H1 (cell line): ENCODE measurements around the gene CACNA2D3. TPM values are rescaled to one million over a fixed set of nuclear protein-coding genes. Genes with fewer than 3 reads are reported as not detected.

ENCODE experiments used
- CTCF ChIA-PET: fragments of 300-600 bp; sonication (Branson Sonifier 250); formaldehyde crosslinking; loops from one replicate; lab custom pipeline; 2021; ENCODE audit not compliant: partially characterized antibody; lab: Charles Lee
- POLR2A ChIA-PET: fragments of 300-600 bp; sonication (Branson Sonifier 250); formaldehyde crosslinking; loops from one replicate; lab custom pipeline; 2021; ENCODE audit warnings: inconsistent platforms; ENCODE audit not compliant: partially characterized antibody; lab: Charles Lee
- DNase-seq, 2 experiments: peaks; one replicate each; pipeline versions ENCODE4 v3.0.0 to v3.0.0-alpha.2; 2010 to 2022; ENCODE audit warnings: low spot score in 2 of 2, low read depth in 1 of 2, mixed read lengths in 1 of 2
- FAIRE-seq: peaks from 2 replicates; lab custom pipeline; 2011; peaks lifted over from hg19 to GRCh38; lab: Jason Lieb, UNC
- H2AFZ ChIP-seq: 2 replicates; pipeline ENCODE4 v1.8.1; 2012; ENCODE audit warnings: low read length, inconsistent platforms
- H2AK5ac ChIP-seq: 2 replicates; pipeline ENCODE4 v1.6.1; 2013; ENCODE audit warnings: low read depth, low read length
- H2BK120ac ChIP-seq: replicated peaks from 2 replicates; pipeline ENCODE3; 2013; ENCODE audit warnings: low read depth, low read length, inconsistent platforms
- H2BK12ac ChIP-seq: 2 replicates; pipeline ENCODE4 v1.6.1; 2013; ENCODE audit warnings: low read depth, low read length
- H2BK15ac ChIP-seq: 2 replicates; pipeline ENCODE4 v1.6.1; 2013; ENCODE audit warnings: low read length
- H2BK20ac ChIP-seq: 2 replicates; pipeline ENCODE4 v1.6.1; 2013; ENCODE audit warnings: low read length
- H2BK5ac ChIP-seq: 2 replicates; pipeline ENCODE4 v1.6.1; 2013; ENCODE audit warnings: low read depth, low read length
- H3K14ac ChIP-seq: 2 replicates; pipeline ENCODE4 v1.6.1; 2013; ENCODE audit warnings: inconsistent platforms; ENCODE audit not compliant: insufficient read length
- H3K18ac ChIP-seq: 2 replicates; pipeline ENCODE4 v1.6.1; 2013; ENCODE audit warnings: low read length; ENCODE audit errors: extremely low read depth
- H3K23ac ChIP-seq: 2 replicates; pipeline ENCODE4 v1.6.1; 2013; ENCODE audit warnings: inconsistent platforms; ENCODE audit not compliant: insufficient read length
- H3K23me2 ChIP-seq: 2 replicates; pipeline ENCODE4 v1.6.1; 2013; ENCODE audit warnings: low read depth, low read length
- H3K27ac ChIP-seq: 2 replicates; pipeline ENCODE4 v1.6.1; 2011; ENCODE audit warnings: low read depth, low read length, inconsistent platforms
- H3K27me3 ChIP-seq, 4 experiments: replicated peaks in 1 of 4; 1 replicate in 1 of 4; 2 replicates in 3 of 4; pipeline versions ENCODE4 v1.6.1 to v1.8.1; 2011 to 2013; ENCODE audit warnings: low read length in 3 of 4, mild to moderate bottlenecking in 3 of 4, inconsistent platforms in 2 of 4, mixed read lengths in 2 of 4, moderate library complexity in 1 of 4; ENCODE audit not compliant: control insufficient read depth in 3 of 4, insufficient read depth in 3 of 4; ENCODE audit errors: extremely low read depth in 1 of 4
- H3K36me3 ChIP-seq, 4 experiments: 2 replicates each; pipeline versions ENCODE4 v1.6.1 to v1.8.1; 2011 to 2013; ENCODE audit warnings: mild to moderate bottlenecking in 4 of 4, low read length in 3 of 4, moderate library complexity in 2 of 4, control low read depth in 1 of 4, inconsistent platforms in 1 of 4; ENCODE audit not compliant: insufficient read depth in 4 of 4, control insufficient read depth in 2 of 4
- H3K4ac ChIP-seq: replicated peaks from 2 replicates; pipeline ENCODE3; 2013; ENCODE audit warnings: low read length, low read depth, mixed read lengths, inconsistent platforms; ENCODE audit not compliant: insufficient read length
- H3K4me1 ChIP-seq, 4 experiments: replicated peaks in 1 of 4; 1 replicate in 1 of 4; 2 replicates in 3 of 4; pipeline versions ENCODE4 v1.6.1 to v1.8.1; 2011 to 2013; ENCODE audit warnings: low read length in 3 of 4, inconsistent platforms in 2 of 4, mixed read lengths in 1 of 4; ENCODE audit not compliant: insufficient read depth in 4 of 4, control insufficient read depth in 3 of 4
- H3K4me2 ChIP-seq, 2 experiments: 2 replicates each; pipeline versions ENCODE4 v1.6.1 to v1.8.1; 2011 to 2013; ENCODE audit warnings: low read depth in 2 of 2, low read length in 2 of 2, control low read depth in 1 of 2, inconsistent platforms in 1 of 2, mild to moderate bottlenecking in 1 of 2; ENCODE audit not compliant: insufficient read depth in 1 of 2
- H3K4me3 ChIP-seq, 4 experiments: fragments of 200-600, 300-600 bp in 1 of 4; sonication (generic), shearing (Covaris generic), sonication (Bioruptor Twin) in 1 of 4; 2 replicates each; pipeline versions ENCODE4 v1.5.1 to v1.8.1; 2011 to 2016; ENCODE audit warnings: low read length in 4 of 4, low read depth in 3 of 4, control low read depth in 2 of 4, inconsistent platforms in 2 of 4, mild to moderate bottlenecking in 2 of 4, mixed read lengths in 1 of 4, moderate library complexity in 1 of 4; ENCODE audit not compliant: insufficient read depth in 2 of 4; ENCODE audit errors: extremely low read depth in 1 of 4
- H3K56ac ChIP-seq: replicated peaks from 2 replicates; pipeline ENCODE3; 2013; ENCODE audit warnings: low read depth, mild to moderate bottlenecking, mixed read lengths, low read length, inconsistent platforms; ENCODE audit not compliant: insufficient read length
- H3K79me1 ChIP-seq: 2 replicates; pipeline ENCODE4 v1.6.1; 2013; ENCODE audit warnings: low read depth, low read length, control low read depth
- H3K79me2 ChIP-seq, 2 experiments: 2 replicates each; pipeline versions ENCODE4 v1.6.1 to v1.8.1; 2012 to 2013; ENCODE audit warnings: low read length in 2 of 2, mild to moderate bottlenecking in 2 of 2, inconsistent platforms in 1 of 2; ENCODE audit not compliant: insufficient read depth in 2 of 2, control insufficient read depth in 1 of 2
- H3K9ac ChIP-seq, 4 experiments: replicated peaks in 1 of 4; 1 replicate in 1 of 4; 2 replicates in 3 of 4; pipeline versions ENCODE4 v1.6.1 to v1.8.1; 2011 to 2013; ENCODE audit warnings: low read depth in 3 of 4, low read length in 3 of 4, control low read depth in 2 of 4, mild to moderate bottlenecking in 2 of 4, moderate library complexity in 2 of 4, inconsistent platforms in 1 of 4; ENCODE audit errors: extremely low read depth in 1 of 4
- H3K9me3 ChIP-seq, 2 experiments: 2 replicates each; pipeline versions ENCODE4 v1.6.1 to v1.8.1; 2012 to 2013; ENCODE audit warnings: mild to moderate bottlenecking in 2 of 2, moderate library complexity in 2 of 2, control low read depth in 1 of 2, inconsistent platforms in 1 of 2, low read depth in 1 of 2, low read length in 1 of 2, mixed read lengths in 1 of 2; ENCODE audit not compliant: insufficient read depth in 2 of 2
- H4K20me1 ChIP-seq, 2 experiments: replicated peaks in 1 of 2; 2 replicates each; pipeline versions ENCODE3 to v1.8.1; 2011 to 2013; ENCODE audit warnings: inconsistent platforms in 2 of 2, low read length in 2 of 2, mild to moderate bottlenecking in 1 of 2; ENCODE audit not compliant: insufficient read depth in 2 of 2, control insufficient read depth in 1 of 2
- H4K5ac ChIP-seq: 2 replicates; pipeline ENCODE4 v1.6.1; 2013; ENCODE audit warnings: low read length, low read depth, mixed read lengths, inconsistent platforms; ENCODE audit not compliant: insufficient read length
- H4K8ac ChIP-seq: 2 replicates; pipeline ENCODE4 v1.8.0; 2013; ENCODE audit warnings: mild to moderate bottlenecking, moderate library complexity, low read length, inconsistent platforms; ENCODE audit not compliant: insufficient read depth; ENCODE audit errors: extremely low read depth
- H4K91ac ChIP-seq: replicated peaks from 2 replicates; pipeline ENCODE3; 2013; ENCODE audit warnings: low read length, mixed read lengths, inconsistent platforms; ENCODE audit not compliant: insufficient read length
- CTCF ChIP-seq, 3 experiments: IDR thresholded peaks; 1 replicate in 2 of 3; 2 replicates in 1 of 3; pipeline versions ENCODE4 v1.5.1 to v1.6.1; 2011; ENCODE audit warnings: low read length in 3 of 3, mild to moderate bottlenecking in 3 of 3, inconsistent platforms in 2 of 3, low read depth in 1 of 3, moderate library complexity in 1 of 3; ENCODE audit not compliant: insufficient read depth in 1 of 3; ENCODE audit errors: control extremely low read depth in 1 of 3
- GTF2F1 ChIP-seq: IDR thresholded peaks from 2 replicates; pipeline ENCODE4 v1.6.1; 2012; ENCODE audit warnings: low read depth, low read length, improper control_type of control experiment, borderline replicate concordance
- JUND ChIP-seq: IDR thresholded peaks from 2 replicates; pipeline ENCODE4 v1.6.1; 2011; ENCODE audit warnings: mild to moderate bottlenecking, improper control_type of control experiment, low read length
- TAF1 ChIP-seq: IDR thresholded peaks from 2 replicates; pipeline ENCODE4 v1.6.1; 2011; ENCODE audit warnings: mild to moderate bottlenecking, low read depth, low read length
- WGBS, 2 experiments: shearing (Covaris generic) in 1 of 2; methylation state at CpG; one replicate each; pipeline versions ENCODE4 v1.1.6 to v1.1.7; 2013 to 2015; ENCODE audit warnings: low lambda C conversion rate in 2 of 2, mixed read lengths in 2 of 2, inconsistent platforms in 1 of 2, low coverage in 1 of 2, missing lambda C conversion rate in 1 of 2; ENCODE audit not compliant: insufficient replicate concordance in 2 of 2, insufficient coverage in 1 of 2, insufficient read length in 1 of 2; ENCODE audit errors: extremely low coverage in 1 of 2, missing lambda C conversion rate in 1 of 2; 5-methylcytosine and 5-hydroxymethylcytosine counted together
- polyA plus RNA-seq, 7 experiments: library from polyadenylated mRNA; depleted of rRNA in 3 of 7; stranded (reverse) in 5 of 7; unstranded in 2 of 7; fragments of >200 nt in 5 of 7; fragments of 200-250 nt in 2 of 7; gene quantifications; 1 replicate in 5 of 7; 2 replicates in 1 of 7; 4 replicates in 1 of 7; pipeline versions ENCODE4 v1.2.1 to v1.2.3, GENCODE V29; 2011 to 2013; ENCODE audit warnings: missing spikeins in 2 of 7, mixed read lengths in 2 of 7
- total RNA-seq: library from RNA; stranded (reverse); fragmentation: NEBNext Ultra II Directional; extraction: Animal tissue kit (Norgen Biotek cat#: 25700); gene quantifications from 2 replicates; pipeline ENCODE4 v1.2.1, GENCODE V29; 2021

Gene CACNA2D3
- total and polyA plus RNA-seq, 2 of the 8 experiments (the other 6 are each of a cell fraction or from before 2014, with no cell fraction given), result 1.5 to 1.8 TPM

- no peak overlapping the region for H2BK15ac ChIP-seq
- WGBS, 2 experiments, result 73% methylated on average over 4 of the region's 4 CpGs; no CpG with 5 or more reads in 1 of the 2 experiments
- H3K18ac ChIP-seq, result no peak overlapping the region
- no peak overlapping the region for H4K8ac ChIP-seq
- no peak overlapping the region for H2AFZ ChIP-seq
- H3K56ac ChIP-seq, result no peak overlapping the region
- H3K79me1 ChIP-seq, result no peaks in the 10 kb centered on the region
- peaks cover 0 to 15% (median 9%) of the 10 kb centered on the region in 4 experiments; a peak in 6 of 7 replicates for H3K4me1 ChIP-seq
- H3K36me3 ChIP-seq, result no peaks in the 10 kb centered on the region
- peak; percentile 13 for FAIRE-seq
- no peak overlapping the region for H2BK5ac ChIP-seq
- H3K4ac ChIP-seq, result no peak overlapping the region
- no peak overlapping the region for H2BK20ac ChIP-seq
- POLR2A ChIA-PET, result no interaction called here
- peaks cover 0 to 2% (median under 1%) of the 10 kb centered on the region in 4 experiments; a peak in 1 of 7 replicates for H3K27me3 ChIP-seq
- H2AK5ac ChIP-seq, result no peak overlapping the region
- H4K5ac ChIP-seq, result no peak overlapping the region
- no peak overlapping the region for H3K23ac ChIP-seq
- no peak overlapping the region for H3K4me3 ChIP-seq
- no peak overlapping the region; a peak in 1 of 4 replicates for H3K4me2 ChIP-seq
- H3K14ac ChIP-seq, result no peak overlapping the region
- no peak overlapping the region for H2BK12ac ChIP-seq
- H4K91ac ChIP-seq, result no peak overlapping the region
- no peaks in the 10 kb centered on the region for H3K9me3 ChIP-seq
- no peak overlapping the region for H2BK120ac ChIP-seq
- CTCF ChIA-PET, result interaction anchor here (1.2 to 3.4 kb wide), 2 partner anchors 9 to 27 kb away, joined by 4 to 14 read pairs; no protein-coding TSS in a partner anchor
- H3K79me2 ChIP-seq, result no peaks in the 10 kb centered on the region
- no peak overlapping the region for H3K27ac ChIP-seq
- no peaks in the 10 kb centered on the region for H4K20me1 ChIP-seq
- H3K23me2 ChIP-seq, result no peaks in the 10 kb centered on the region
- no peak overlapping the region for H3K9ac ChIP-seq
- DNase-seq, result no peak
- TF ChIP-seq TAF1 (no peak), JUND (no peak), CTCF (IDR thresholded peaks at IDR 0.05; ENCODE audit: control extremely low read depth in 1 of 3, insufficient read depth in 1 of 3, low read depth in 1 of 3, low read length in 3 of 3) (peak in 1 of 3 experiments; percentile 0; a peak in 1 of 4 replicates), GTF2F1 (no peak)
Measured at GRCh38 chr3:54858093-54858785, 735.9 kb downstream of the CACNA2D3 start.
